KG1 (cell line): ENCODE data around the gene CCND2.

ENCODE experiments used
- DNase-seq: peaks from one replicate; lab custom pipeline; 2025; lab: John Stamatoyannopoulos, UW

The CCND2 gene

GRCh38 chr12:4289998-4290790 is 16.6 kb downstream of the CCND2 start:
- no peak for DNase-seq

GRCh38 chr12:4292341-4293073 is 18.9 kb downstream of the CCND2 start:
- no peak for DNase-seq

- DNase-seq: no peak
These were observed 19.9 kb downstream of the CCND2 start for GRCh38 chr12:4293299-4293965.

GRCh38 chr12:4293966-4294505 is 20.5 kb downstream of the CCND2 start:
- DNase-seq: no peak

GRCh38 chr12:4296751-4297150 is 23.2 kb downstream of the CCND2 start:
- no peak for DNase-seq

GRCh38 chr12:4297617-4298016 is 24.1 kb downstream of the CCND2 start:
- DNase-seq: no peak

- no peak for DNase-seq
These were observed 27.3 kb downstream of the CCND2 start for GRCh38 chr12:4300883-4301282.

- no peak for DNase-seq
These were observed 28.5 kb downstream of the CCND2 start for GRCh38 chr12:4301932-4302501.

- no peak for DNase-seq
These were observed 29.3 kb downstream of the CCND2 start for GRCh38 chr12:4302881-4303280.

GRCh38 chr12:4303750-4304149 is 30.2 kb downstream of the CCND2 start:
- DNase-seq: no peak

GRCh38 chr12:4307593-4308333 is 34.2 kb downstream of the CCND2 start:
- DNase-seq: no peak

- no peak for DNase-seq
These were observed 34.9 kb downstream of the CCND2 start for GRCh38 chr12:4308334-4308950.

- DNase-seq: no peak
These were observed 38.2 kb downstream of the CCND2 start for GRCh38 chr12:4311776-4312175.

- DNase-seq: no peak
These were observed 38.7 kb downstream of the CCND2 start for GRCh38 chr12:4312251-4312650.

GRCh38 chr12:4320497-4320852 is 46.9 kb downstream of the CCND2 start:
- no peak for DNase-seq

GRCh38 chr12:4320853-4321701 is 47.5 kb downstream of the CCND2 start, which contains the start of gene TIGAR:
TIGAR (plus strand) TSS chr12:4321213; CDS start chr12:4321272, 59 bp downstream.
- DNase-seq: peak; percentile 77

GRCh38 chr12:4322726-4323125 is 49.2 kb downstream of the CCND2 start:
- no peak for DNase-seq
